ENCODE data around the gene CTSL. TPM values are rescaled to one million over a fixed set of nuclear protein-coding genes. Genes with fewer than 3 reads are reported as not detected.

The CTSL gene
- polyA plus RNA-seq, 2 of the 4 experiments (the other 2 are of a cell fraction) = 725 to 902 TPM

DNA sequence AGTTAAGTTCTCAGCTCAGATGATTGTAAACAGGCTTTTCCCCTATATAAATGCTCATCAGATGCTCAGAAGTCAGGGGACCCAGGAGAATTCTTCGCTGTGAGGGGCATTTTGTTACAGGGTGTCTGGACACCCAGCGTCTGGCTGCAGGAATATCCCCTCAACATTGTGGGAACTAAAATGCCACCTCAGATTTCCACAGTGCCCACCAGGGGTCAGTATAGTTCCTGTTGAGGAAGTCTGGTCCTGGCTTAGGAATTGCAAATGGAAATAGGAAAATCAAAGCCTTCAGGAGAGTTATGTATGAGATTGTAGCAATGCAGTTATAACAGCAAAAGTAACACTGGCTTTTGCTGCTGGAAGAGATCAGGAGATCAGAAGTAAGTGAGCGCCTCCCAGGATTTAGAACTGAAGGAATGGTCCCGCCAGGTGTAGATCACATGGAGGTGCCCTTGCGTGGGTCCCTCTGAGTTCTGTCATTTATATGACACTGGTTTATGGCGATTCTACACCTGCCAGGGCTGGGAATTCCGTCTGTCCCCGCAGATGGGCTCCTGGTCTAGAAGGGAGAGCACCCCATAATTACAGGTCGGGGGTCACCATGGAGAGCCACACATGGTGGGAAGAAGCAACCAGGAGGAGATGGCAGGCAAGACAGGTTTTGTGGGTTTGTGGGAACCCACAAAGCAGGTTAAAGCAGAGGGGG, 47.1 kb upstream of the CTSL start:
- no peaks in the 10 kb centered on the region for H3K9me3 ChIP-seq
- TF ChIP-seq RAD21 (conservative IDR thresholded peaks at IDR 0.05 in 1 of 2, IDR thresholded peaks at IDR 0.05 in 1 of 2) = peak; percentile 78 to 83
- TF ChIP-seq EHF (CRISPR knock-in tag; IDR thresholded peaks at IDR 0.05) = no peak
- peak; percentile 82 for TF ChIP-seq CTCF (IDR thresholded peaks at IDR 0.05)
- TF ChIP-seq SMC3 (IDR thresholded peaks at IDR 0.05) = peak; percentile 84
- H3K4me1 ChIP-seq = peaks cover 7% of the 10 kb centered on the region; the same call in 2 of the 3 replicates
- no peak overlapping the region; a peak in 1 of 6 replicates for H3K27ac ChIP-seq
- ChIA-PET CTCF (interaction anchor here (0.7 to 21.0 kb wide), 22 partner anchors 8 to 363 kb away, joined by 3 to 473 read pairs (median 3); partner anchors contain the start of genes CTSL, DAPK1 and SPATA31E1), POLR2A (no interaction called here)
- no peak overlapping the region for H3K4me3 ChIP-seq
- peak; percentile 56 to 85; a peak in 5 of 6 replicates for ATAC-seq
- DNase-seq (ENCODE audit: low read depth in 1 of 2, low spot score in 1 of 2) = peak; percentile 73 to 75
- 61% methylated on average over 9 of the region's 9 CpGs for WGBS (ENCODE audit: missing lambda C conversion rate)
- no peak overlapping the region for H3K4me2 ChIP-seq
- FAIRE-seq = peak; percentile 49

DNA sequence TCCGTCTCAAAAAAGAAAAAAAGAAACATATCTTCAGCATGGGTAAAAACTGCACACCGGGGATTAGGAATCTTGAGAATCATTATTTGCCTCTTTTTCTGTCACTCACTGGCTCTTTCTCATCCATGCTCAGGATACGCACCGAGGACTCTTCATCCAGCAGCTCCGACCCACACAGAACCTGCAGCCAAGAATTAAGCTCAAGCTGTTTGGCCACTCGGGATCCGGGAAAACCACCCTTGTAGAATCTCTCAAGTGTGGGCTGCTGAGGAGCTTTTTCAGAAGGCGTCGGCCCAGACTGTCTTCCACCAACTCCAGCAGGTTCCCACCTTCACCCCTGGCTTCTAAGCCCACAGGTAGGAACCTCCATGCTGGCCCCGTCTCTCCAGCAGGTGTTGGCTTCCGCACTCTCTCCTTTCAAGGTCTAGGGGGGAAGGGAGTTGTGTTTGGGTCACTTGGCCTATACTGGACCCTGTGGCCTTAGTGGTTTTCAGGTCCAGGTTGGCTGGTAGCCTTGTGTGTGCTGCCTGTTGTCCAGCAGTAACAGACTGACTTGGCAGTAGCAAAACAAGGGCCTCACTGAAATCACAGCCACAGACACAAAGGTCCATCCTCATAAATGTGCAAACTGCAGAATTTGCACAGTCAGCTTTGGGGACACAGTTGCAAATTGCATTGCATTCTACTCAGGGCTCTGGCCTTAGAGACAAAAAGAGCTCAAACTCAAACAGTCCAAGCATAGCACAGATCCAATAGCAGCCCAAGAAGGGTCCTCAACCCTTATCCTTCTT, 44.5 kb upstream of the CTSL start:
- no peak for ATAC-seq
- no peak for FAIRE-seq
- CTCF ChIA-PET = interaction anchor here (1.7 to 21.0 kb wide), 4 partner anchors 8 to 208 kb away, joined by 4 to 473 read pairs (median 26); partner anchors contain the start of gene CTSL
- peak overlapping the region in 1 of 2 experiments; percentile 37; a peak in 1 of 6 replicates for H3K27ac ChIP-seq
- H3K4me3 ChIP-seq = no peak overlapping the region
- peaks cover 27% of the 10 kb centered on the region; the same call in 2 of the 3 replicates for H3K4me1 ChIP-seq
- no peak for DNase-seq (ENCODE audit: low read depth in 1 of 2, low spot score in 1 of 2)
- no peaks in the 10 kb centered on the region for H3K9me3 ChIP-seq
- WGBS (ENCODE audit: missing lambda C conversion rate) = 96% methylated on average over 11 of the region's 11 CpGs
- no peak for TF ChIP-seq EP300 (IDR thresholded peaks at IDR 0.05)
- no peak for TF ChIP-seq ELK1 (IDR thresholded peaks at IDR 0.05; ENCODE audit: low read depth, low read length)
- TF ChIP-seq MAFK (IDR thresholded peaks at IDR 0.05; ENCODE audit: partially characterized antibody) = peak; percentile 76
- TF ChIP-seq KDM1A (IDR thresholded peaks at IDR 0.05; ENCODE audit: low read depth) = no peak
- no peak for TF ChIP-seq CBX2 (IDR thresholded peaks at IDR 0.05; ENCODE audit: borderline replicate concordance, low read depth)
- TF ChIP-seq ZNF302 (CRISPR knock-in tag; IDR thresholded peaks at IDR 0.05) = no peak
- H3K4me2 ChIP-seq = no peak overlapping the region
- POLR2A ChIA-PET = no interaction called here

DNA sequence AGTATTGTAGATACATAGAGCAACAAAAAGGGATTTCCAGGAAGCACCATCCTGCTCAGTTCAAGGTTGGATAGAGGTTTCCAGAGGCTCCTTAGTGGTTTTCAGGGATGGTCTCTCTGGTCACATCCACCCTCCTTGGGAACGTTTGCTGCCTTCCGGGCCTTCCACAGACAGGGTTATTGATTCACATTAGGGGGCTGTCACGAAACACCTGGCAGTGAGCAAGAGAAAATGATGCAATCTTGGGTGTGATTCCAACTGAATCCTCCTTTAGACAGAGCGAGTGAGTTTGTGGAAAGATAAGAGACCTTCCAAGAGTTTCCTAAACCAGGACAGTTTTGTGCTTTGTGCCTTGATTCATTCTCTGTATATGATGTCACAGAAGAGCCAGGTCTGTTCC, 43.8 kb upstream of the CTSL start:
- H3K4me1 ChIP-seq = peaks cover 27% of the 10 kb centered on the region; the same call in 2 of the 3 replicates
- WGBS (ENCODE audit: missing lambda C conversion rate) = 65% methylated on average over 4 of the region's 4 CpGs
- DNase-seq (ENCODE audit: low read depth in 1 of 2, low spot score in 1 of 2) (no peak), FAIRE-seq (no peak), ATAC-seq (no peak)
- H3K27ac ChIP-seq = peak overlapping the region in 1 of 2 experiments; percentile 37; a peak in 1 of 6 replicates
- ChIA-PET CTCF (interaction anchor here (2.8 to 21.0 kb wide), 3 partner anchors 7 to 129 kb away, joined by 10 to 473 read pairs (median 43); partner anchors contain the start of gene CTSL), POLR2A (no interaction called here)
- no peaks in the 10 kb centered on the region for H3K9me3 ChIP-seq
- H3K4me2 ChIP-seq = no peak overlapping the region
- TF ChIP-seq, protein P1, sequence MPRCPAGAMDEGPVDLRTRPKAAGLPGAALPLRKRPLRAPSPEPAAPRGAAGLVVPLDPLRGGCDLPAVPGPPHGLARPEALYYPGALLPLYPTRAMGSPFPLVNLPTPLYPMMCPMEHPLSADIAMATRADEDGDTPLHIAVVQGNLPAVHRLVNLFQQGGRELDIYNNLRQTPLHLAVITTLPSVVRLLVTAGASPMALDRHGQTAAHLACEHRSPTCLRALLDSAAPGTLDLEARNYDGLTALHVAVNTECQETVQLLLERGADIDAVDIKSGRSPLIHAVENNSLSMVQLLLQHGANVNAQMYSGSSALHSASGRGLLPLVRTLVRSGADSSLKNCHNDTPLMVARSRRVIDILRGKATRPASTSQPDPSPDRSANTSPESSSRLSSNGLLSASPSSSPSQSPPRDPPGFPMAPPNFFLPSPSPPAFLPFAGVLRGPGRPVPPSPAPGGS (IDR thresholded peaks at IDR 0.05) = no peak
- no peak overlapping the region for H3K4me3 ChIP-seq
